Activated CD8-positive, alpha-beta memory T cell treated with anti-CD3 and anti-CD28 coated beads, Interleukin-2, amount 10 ng/mL, durations not matched to agents 7 days and 5 days (primary cell): Measurements from ENCODE around the gene DBX2. TPM values are rescaled to one million over a fixed set of nuclear protein-coding genes. Genes with fewer than 3 reads are reported as not detected.
"Not testable (repeated sequence)": the region's sequence is repeated elsewhere in the genome, so short reads cannot be mapped to it uniquely, and the experiment has no call there.

Experiments used
- ATAC-seq: fragments of 150-1000 bp; cut with Tn5 transposase; one replicate; pipeline ENCODE4 v1.10.0; 2021; ENCODE audit warnings: moderate library complexity
- CTCF ChIA-PET: fragments of 350-600 bp; sonication (Branson Sonifier 250); formaldehyde crosslinking; loops from one replicate; lab custom pipeline; 2021; ENCODE audit warnings: antibody characterized with exemption; lab: Charles Lee
- DNase-seq: peaks from one replicate; pipeline ENCODE4 v3.0.0-alpha.2; 2020
- H3K27ac Mint-ChIP-seq: one replicate; pipeline ENCODE4 v1.8.0; 2021; ENCODE audit warnings: mild to moderate bottlenecking, mixed read lengths
- H3K27me3 Mint-ChIP-seq: one replicate; pipeline ENCODE4 v1.8.0; 2021; ENCODE audit warnings: mixed read lengths
- H3K36me3 Mint-ChIP-seq: one replicate; pipeline ENCODE4 v1.8.0; 2021; ENCODE audit warnings: mild to moderate bottlenecking, mixed read lengths
- H3K4me1 Mint-ChIP-seq: one replicate; pipeline ENCODE4 v1.8.0; 2021; ENCODE audit warnings: mixed read lengths
- H3K4me3 Mint-ChIP-seq: one replicate; pipeline ENCODE4 v1.8.0; 2021; ENCODE audit warnings: mild to moderate bottlenecking, moderate library complexity, mixed read lengths
- H3K9me3 Mint-ChIP-seq: one replicate; pipeline ENCODE4 v1.8.0; 2022; ENCODE audit warnings: low read depth, mixed read lengths
- total RNA-seq, 2 experiments: library from RNA; stranded (reverse); gene quantifications; one replicate each; pipeline ENCODE4 v1.2.3, GENCODE V29; 2021

Gene DBX2
- total RNA-seq = not detected

GRCh38 chr12:45050751-45051571, at the start of gene DBX2:
DBX2 (minus strand) TSS chr12:45051099; CDS start chr12:45050927, 172 bp downstream.
- ATAC-seq (no peak), DNase-seq (no peak)
- Mint-ChIP-seq H3K4me1 (peaks cover 7% of the 10 kb centered on the region), H3K27ac (no peak within 1 kb of the TSS), H3K4me3 (no peak within 1 kb of the TSS), H3K36me3 (peaks cover 1% of the 10 kb centered on the region), H3K9me3 (no peaks in the 10 kb centered on the region), H3K27me3 (peaks cover 62% of the 10 kb centered on the region)
- CTCF ChIA-PET = no interaction called here

GRCh38 chr12:45098766-45099165, 47.9 kb upstream of the DBX2 start:
- no peak for DNase-seq
- no peaks in the 10 kb centered on the region for H3K9me3 Mint-ChIP-seq
- no peaks in the 10 kb centered on the region for H3K36me3 Mint-ChIP-seq
- H3K27ac Mint-ChIP-seq = no peak overlapping the region
- no peaks in the 10 kb centered on the region for H3K4me1 Mint-ChIP-seq
- H3K4me3 Mint-ChIP-seq = no peak overlapping the region
- no peak for ATAC-seq
- CTCF ChIA-PET = no interaction called here
- peaks cover 31% of the 10 kb centered on the region for H3K27me3 Mint-ChIP-seq

- peaks cover 26% of the 10 kb centered on the region for H3K27me3 Mint-ChIP-seq
- DNase-seq, H3K4me3 Mint-ChIP-seq, H3K4me1 Mint-ChIP-seq, H3K9me3 Mint-ChIP-seq, CTCF ChIA-PET, H3K36me3 Mint-ChIP-seq, ATAC-seq, H3K27ac Mint-ChIP-seq: not testable (repeated sequence)
Observed at GRCh38 chr12:45095417-45095816, 44.5 kb upstream of the DBX2 start.

- ATAC-seq (no peak), DNase-seq (no peak)
- Mint-ChIP-seq H3K27ac (no peak overlapping the region), H3K36me3 (no peaks in the 10 kb centered on the region), H3K9me3 (no peaks in the 10 kb centered on the region), H3K27me3 (peaks cover 19% of the 10 kb centered on the region), H3K4me1 (no peaks in the 10 kb centered on the region), H3K4me3 (no peak overlapping the region)
- CTCF ChIA-PET = no interaction called here
Observed at GRCh38 chr12:45093051-45093450, 42.2 kb upstream of the DBX2 start.

GRCh38 chr12:45089411-45090075, 38.6 kb upstream of the DBX2 start:
- no peak for ATAC-seq
- CTCF ChIA-PET = no interaction called here

GRCh38 chr12:45088608-45089007, 37.7 kb upstream of the DBX2 start:
- no peak overlapping the region for H3K4me3 Mint-ChIP-seq
- CTCF ChIA-PET = no interaction called here
- H3K27ac Mint-ChIP-seq = no peak overlapping the region
- DNase-seq (no peak), ATAC-seq (no peak)
- peaks cover 3% of the 10 kb centered on the region for H3K9me3 Mint-ChIP-seq
- H3K27me3 Mint-ChIP-seq = peaks cover 17% of the 10 kb centered on the region
- H3K4me1 Mint-ChIP-seq = no peaks in the 10 kb centered on the region
- H3K36me3 Mint-ChIP-seq = peaks cover 2% of the 10 kb centered on the region

More at GRCh38 chr12:45089411-45090075, 38.6 kb upstream of the DBX2 start:
- Mint-ChIP-seq H3K27me3 (peaks cover 19% of the 10 kb centered on the region), H3K27ac (no peak overlapping the region), H3K4me1 (no peaks in the 10 kb centered on the region), H3K4me3 (no peak overlapping the region), H3K9me3 (peaks cover 3% of the 10 kb centered on the region), H3K36me3 (peaks cover 2% of the 10 kb centered on the region)
- DNase-seq = no peak

GRCh38 chr12:45084248-45084647, 33.3 kb upstream of the DBX2 start:
- H3K9me3 Mint-ChIP-seq, H3K4me3 Mint-ChIP-seq, H3K4me1 Mint-ChIP-seq, CTCF ChIA-PET, H3K27me3 Mint-ChIP-seq, DNase-seq, ATAC-seq, H3K27ac Mint-ChIP-seq, H3K36me3 Mint-ChIP-seq: not testable (repeated sequence)

GRCh38 chr12:45077251-45077650, 26.4 kb upstream of the DBX2 start:
- H3K9me3 Mint-ChIP-seq = no peaks in the 10 kb centered on the region
- DNase-seq (no peak), ATAC-seq (no peak)
- H3K27me3 Mint-ChIP-seq = peaks cover 20% of the 10 kb centered on the region
- H3K27ac Mint-ChIP-seq = no peak overlapping the region
- no peaks in the 10 kb centered on the region for H3K4me1 Mint-ChIP-seq
- no peak overlapping the region for H3K4me3 Mint-ChIP-seq
- no peaks in the 10 kb centered on the region for H3K36me3 Mint-ChIP-seq
- CTCF ChIA-PET = interaction anchor here (0.6 kb wide), 1 partner anchor 29 kb away, joined by 3 read pairs; no protein-coding TSS in a partner anchor

- Mint-ChIP-seq H3K27me3 (peaks cover 25% of the 10 kb centered on the region), H3K4me1 (no peaks in the 10 kb centered on the region), H3K4me3 (no peak overlapping the region), H3K9me3 (no peaks in the 10 kb centered on the region), H3K27ac (no peak overlapping the region), H3K36me3 (no peaks in the 10 kb centered on the region)
- ATAC-seq = no peak
- CTCF ChIA-PET = interaction anchor here (0.6 kb wide), 1 partner anchor 30 kb away, joined by 3 read pairs; no protein-coding TSS in a partner anchor
- DNase-seq = no peak
Observed at GRCh38 chr12:45076417-45077026, 25.6 kb upstream of the DBX2 start.

GRCh38 chr12:45075587-45076282, 24.8 kb upstream of the DBX2 start:
- Mint-ChIP-seq H3K9me3 (no peaks in the 10 kb centered on the region), H3K36me3 (no peaks in the 10 kb centered on the region), H3K27me3 (peaks cover 23% of the 10 kb centered on the region), H3K4me3 (no peak overlapping the region), H3K4me1 (no peaks in the 10 kb centered on the region), H3K27ac (no peak overlapping the region)
- DNase-seq (no peak), ATAC-seq (no peak)
- CTCF ChIA-PET = no interaction called here

- Mint-ChIP-seq H3K4me3 (no peak overlapping the region), H3K4me1 (no peaks in the 10 kb centered on the region), H3K27me3 (peaks cover 7% of the 10 kb centered on the region), H3K27ac (no peak overlapping the region), H3K36me3 (no peaks in the 10 kb centered on the region), H3K9me3 (peaks cover 15% of the 10 kb centered on the region)
- no peak for DNase-seq
- CTCF ChIA-PET = no interaction called here
- ATAC-seq = no peak
Observed at GRCh38 chr12:45065125-45065626, 14.3 kb upstream of the DBX2 start.

- CTCF ChIA-PET = no interaction called here
- ATAC-seq = no peak
Observed at GRCh38 chr12:45060976-45061375, 10.1 kb upstream of the DBX2 start.

GRCh38 chr12:45051572-45052125, 750 bp upstream of the DBX2 start:
- ATAC-seq (no peak), DNase-seq (no peak)
- H3K27ac Mint-ChIP-seq = no peak overlapping the region
- CTCF ChIA-PET = no interaction called here
- peaks cover 1% of the 10 kb centered on the region for H3K36me3 Mint-ChIP-seq
- H3K4me1 Mint-ChIP-seq = peaks cover 7% of the 10 kb centered on the region
- peaks cover 59% of the 10 kb centered on the region for H3K27me3 Mint-ChIP-seq
- H3K4me3 Mint-ChIP-seq = no peak overlapping the region
- H3K9me3 Mint-ChIP-seq = no peaks in the 10 kb centered on the region

More at GRCh38 chr12:45060976-45061375, 10.1 kb upstream of the DBX2 start:
- H3K36me3 Mint-ChIP-seq = no peaks in the 10 kb centered on the region
- H3K4me3 Mint-ChIP-seq = no peak overlapping the region
- H3K27ac Mint-ChIP-seq = no peak overlapping the region
- peaks cover 17% of the 10 kb centered on the region for H3K27me3 Mint-ChIP-seq
- no peak for DNase-seq
- H3K9me3 Mint-ChIP-seq = peaks cover 2% of the 10 kb centered on the region
- H3K4me1 Mint-ChIP-seq = no peaks in the 10 kb centered on the region
